AG09319 (cell line): ENCODE data around the gene FDX2.

Experiments
- DNase-seq: peaks from one replicate; pipeline ENCODE4 v3.0.0-alpha.2; 2010; ENCODE audit warnings: low read depth; ENCODE audit errors: extremely low read depth
- CTCF ChIP-seq: IDR thresholded peaks from 2 replicates; pipeline ENCODE4 v1.5.1; 2011; ENCODE audit warnings: low read depth, mild to moderate bottlenecking, inconsistent platforms, low read length, moderate library complexity

Gene FDX2

GRCh38 chr19:10274589-10274988 is 41.2 kb downstream of the FDX2 start:
- TF ChIP-seq CTCF: no peak
- DNase-seq: no peak

GRCh38 chr19:10271543-10272086 is 44.2 kb downstream of the FDX2 start:
- no peak for TF ChIP-seq CTCF
- DNase-seq: no peak

DNA sequence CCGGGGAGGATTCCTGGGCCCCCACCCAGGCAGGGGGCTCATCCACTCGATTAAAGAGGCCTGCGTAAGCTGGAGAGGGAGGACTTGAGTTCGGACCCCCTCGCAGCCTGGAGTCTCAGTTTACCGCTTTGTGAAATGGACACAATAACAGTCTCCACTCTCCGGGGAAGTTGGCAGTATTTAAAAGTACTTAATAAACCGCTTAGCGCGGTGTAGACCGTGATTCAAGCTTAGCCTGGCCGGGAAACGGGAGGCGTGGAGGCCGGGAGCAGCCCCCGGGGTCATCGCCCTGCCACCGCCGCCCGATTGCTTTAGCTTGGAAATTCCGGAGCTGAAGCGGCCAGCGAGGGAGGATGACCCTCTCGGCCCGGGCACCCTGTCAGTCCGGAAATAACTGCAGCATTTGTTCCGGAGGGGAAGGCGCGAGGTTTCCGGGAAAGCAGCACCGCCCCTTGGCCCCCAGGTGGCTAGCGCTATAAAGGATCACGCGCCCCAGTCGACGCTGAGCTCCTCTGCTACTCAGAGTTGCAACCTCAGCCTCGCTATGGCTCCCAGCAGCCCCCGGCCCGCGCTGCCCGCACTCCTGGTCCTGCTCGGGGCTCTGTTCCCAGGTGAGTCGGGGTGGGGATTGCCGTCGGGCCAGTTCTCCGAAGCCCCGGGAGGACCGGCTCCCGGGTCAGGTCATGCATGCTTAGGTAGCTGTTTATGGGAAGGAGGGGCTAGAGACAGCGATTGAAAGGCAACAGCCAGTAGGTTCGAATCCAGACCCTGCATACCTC is 45.0 kb downstream of the FDX2 start, which contains the start of gene ICAM1:
Gene ICAM1, plus strand, starts transcription at position 505 of the 779 bp plus-strand sequence. Its CDS starts 40 bp downstream, at position 545.
- no peak for TF ChIP-seq CTCF
- no peak for DNase-seq

- TF ChIP-seq CTCF: no peak
- DNase-seq: no peak
Observed at GRCh38 chr19:10270180-10270615, 45.6 kb downstream of the FDX2 start.

DNA sequence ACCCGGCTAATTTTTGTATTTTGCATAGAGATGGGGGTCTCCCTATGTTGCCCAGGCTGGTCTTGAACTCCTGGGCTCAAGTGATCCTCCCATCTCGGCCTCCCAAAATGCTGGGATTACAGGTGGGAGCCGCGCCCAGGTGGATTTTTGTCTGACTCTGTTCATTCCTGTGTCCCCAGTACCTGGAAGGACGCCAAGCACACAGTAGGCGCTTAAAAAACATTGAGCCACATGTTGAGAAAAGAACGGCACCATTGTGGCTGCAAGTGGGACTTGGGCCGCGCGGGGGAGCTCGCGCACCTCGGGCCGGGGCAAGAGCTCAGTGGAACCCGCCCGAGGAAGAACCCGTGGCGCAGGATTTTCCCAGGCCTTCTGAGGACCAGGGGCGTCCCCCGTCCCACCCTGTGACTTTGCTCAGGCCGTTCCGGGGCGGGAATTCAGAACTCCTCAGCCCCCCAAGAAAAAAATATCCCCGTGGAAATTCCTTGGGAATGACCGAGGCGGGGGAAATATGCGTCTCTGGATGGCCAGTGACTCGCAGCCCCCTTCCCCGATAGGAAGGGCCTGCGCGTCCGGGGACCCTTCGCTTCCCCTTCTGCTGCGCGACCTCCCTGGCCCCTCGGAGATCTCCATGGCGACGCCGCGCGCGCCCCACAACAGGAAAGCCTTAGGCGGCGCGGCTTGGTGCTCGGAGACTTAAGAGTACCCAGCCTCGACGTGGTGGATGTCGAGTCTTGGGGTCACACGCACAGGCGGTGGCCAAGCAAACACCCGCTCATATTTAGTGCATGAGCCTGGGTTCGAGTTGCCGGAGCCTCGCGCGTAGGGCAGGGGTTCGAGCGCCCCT is 46.3 kb downstream of the FDX2 start:
- peak; percentile 94 for TF ChIP-seq CTCF
- DNase-seq: no peak

GRCh38 chr19:10268071-10268470 is 47.7 kb downstream of the FDX2 start:
- DNase-seq: no peak
- no peak for TF ChIP-seq CTCF
